GM18517 (cell line): Measurements from ENCODE around the gene CHST11.
"Not testable (repeated sequence)": the region's sequence is repeated elsewhere in the genome, so short reads cannot be mapped to it uniquely, and the experiment has no call there.

Experiments used
- ATAC-seq: cut with Tn5 transposase; IDR thresholded peaks from one replicate; pipeline ENCODE4 v1.9.1; 2021; ENCODE audit warnings: mild to moderate bottlenecking, moderate library complexity; ENCODE audit not compliant: unreplicated experiment

The CHST11 gene

GRCh38 chr12:104729610-104730446, 273.1 kb downstream of the CHST11 start:
- no peak for ATAC-seq

GRCh38 chr12:104730763-104731162, 274.0 kb downstream of the CHST11 start:
- no peak for ATAC-seq

- ATAC-seq, result no peak
Measured at GRCh38 chr12:104733717-104734175, 277.0 kb downstream of the CHST11 start.

GRCh38 chr12:104734541-104735095, 277.9 kb downstream of the CHST11 start:
- no peak for ATAC-seq

- no peak for ATAC-seq
Measured at GRCh38 chr12:104735801-104736200, 279.1 kb downstream of the CHST11 start.

GRCh38 chr12:104736307-104736706, 279.6 kb downstream of the CHST11 start:
- ATAC-seq, result no peak

- ATAC-seq, result no peak
Measured at GRCh38 chr12:104737113-104737512, 280.4 kb downstream of the CHST11 start.

- no peak for ATAC-seq
Measured at GRCh38 chr12:104737791-104738301, 281.1 kb downstream of the CHST11 start.

- ATAC-seq, result no peak
Measured at GRCh38 chr12:104738331-104738730, 281.6 kb downstream of the CHST11 start.

GRCh38 chr12:104738776-104739642, 282.3 kb downstream of the CHST11 start:
- no peak for ATAC-seq

- ATAC-seq, result peak; percentile 71
Measured at GRCh38 chr12:104740668-104741067, 283.9 kb downstream of the CHST11 start.

GRCh38 chr12:104741077-104741476, 284.3 kb downstream of the CHST11 start:
- ATAC-seq, result no peak

- ATAC-seq, result no peak
Measured at GRCh38 chr12:104741497-104742367, 285.0 kb downstream of the CHST11 start.

- ATAC-seq, result no peak
Measured at GRCh38 chr12:104742551-104743201, 285.9 kb downstream of the CHST11 start.

GRCh38 chr12:104743202-104743580, 286.4 kb downstream of the CHST11 start:
- no peak for ATAC-seq

GRCh38 chr12:104743753-104744548, 287.2 kb downstream of the CHST11 start:
- not testable (repeated sequence) for ATAC-seq

GRCh38 chr12:104746467-104747088, 289.8 kb downstream of the CHST11 start:
- no peak for ATAC-seq

GRCh38 chr12:104747330-104747729, 290.6 kb downstream of the CHST11 start:
- no peak for ATAC-seq
